Measurements from ENCODE around the gene TNFRSF1B. TPM values are rescaled to one million over a fixed set of nuclear protein-coding genes. Genes with fewer than 3 reads are reported as not detected.
A peak's percentile ranks its signal among the peaks of the same experiment; 100 is the strongest.

The TNFRSF1B gene
- total RNA-seq, 4 donors from 2014 or later = 27.4 to 62.1 (median 43.5) TPM

GRCh38 chr1:12184008-12184681 is 17.4 kb downstream of the TNFRSF1B start:
- peak; percentile 46 to 67 for DNase-seq (ENCODE audit: low spot score in 2 of 2)
- Histone ChIP-seq H3K9me3 (no peaks in the 10 kb centered on the region), H3K36me3 (no peaks in the 10 kb centered on the region), H3K27me3 (no peaks in the 10 kb centered on the region), H3K27ac (peak overlapping the region; percentile 84 to 97 (median 87)), H3K4me3 (peak overlapping the region in 3 of 4 donors; percentile 11 to 24 (median 20)), H3K4me1 (peaks cover 0 to 97% (median 78%) of the 10 kb centered on the region in 4 donors)
- TF ChIP-seq, protein P1, sequence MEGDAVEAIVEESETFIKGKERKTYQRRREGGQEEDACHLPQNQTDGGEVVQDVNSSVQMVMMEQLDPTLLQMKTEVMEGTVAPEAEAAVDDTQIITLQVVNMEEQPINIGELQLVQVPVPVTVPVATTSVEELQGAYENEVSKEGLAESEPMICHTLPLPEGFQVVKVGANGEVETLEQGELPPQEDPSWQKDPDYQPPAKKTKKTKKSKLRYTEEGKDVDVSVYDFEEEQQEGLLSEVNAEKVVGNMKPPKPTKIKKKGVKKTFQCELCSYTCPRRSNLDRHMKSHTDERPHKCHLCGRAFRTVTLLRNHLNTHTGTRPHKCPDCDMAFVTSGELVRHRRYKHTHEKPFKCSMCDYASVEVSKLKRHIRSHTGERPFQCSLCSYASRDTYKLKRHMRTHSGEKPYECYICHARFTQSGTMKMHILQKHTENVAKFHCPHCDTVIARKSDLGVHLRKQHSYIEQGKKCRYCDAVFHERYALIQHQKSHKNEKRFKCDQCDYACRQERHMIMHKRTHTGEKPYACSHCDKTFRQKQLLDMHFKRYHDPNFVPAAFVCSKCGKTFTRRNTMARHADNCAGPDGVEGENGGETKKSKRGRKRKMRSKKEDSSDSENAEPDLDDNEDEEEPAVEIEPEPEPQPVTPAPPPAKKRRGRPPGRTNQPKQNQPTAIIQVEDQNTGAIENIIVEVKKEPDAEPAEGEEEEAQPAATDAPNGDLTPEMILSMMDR (IDR thresholded peaks at IDR 0.05) = peak; percentile 14 to 43 (median 19)
- TF ChIP-seq EP300 (IDR thresholded peaks at IDR 0.05) = peak; percentile 85 to 89
- peak; percentile 32 to 45 for TF ChIP-seq POLR2A (IDR thresholded peaks at IDR 0.05)
- 4% methylated on average over 9 to 10 of the region's 10 CpGs for WGBS, 2 donors

GRCh38 chr1:12185036-12185917 is 18.5 kb downstream of the TNFRSF1B start:
- 42 to 64% methylated on average over 16 to 19 of the region's 19 CpGs for WGBS, 2 donors
- H3K4me3 ChIP-seq = peak overlapping the region in 3 of 4 donors; percentile 11 to 24 (median 20)

GRCh38 chr1:12185918-12186678 is 19.3 kb downstream of the TNFRSF1B start:
- H3K9me3 ChIP-seq = no peaks in the 10 kb centered on the region
- no peak for TF ChIP-seq EP300 (IDR thresholded peaks at IDR 0.05)
- TF ChIP-seq, protein P1 (IDR thresholded peaks at IDR 0.05) = no peak
- no peak for TF ChIP-seq POLR2A (IDR thresholded peaks at IDR 0.05)
- H3K27me3 ChIP-seq = no peaks in the 10 kb centered on the region
- DNase-seq (ENCODE audit: low spot score in 2 of 2) = no peak
- H3K4me3 ChIP-seq = peak overlapping the region in 1 of 4 donors; percentile 24
- peaks cover 0 to 86% (median 61%) of the 10 kb centered on the region in 4 donors for H3K4me1 ChIP-seq
- peak overlapping the region; percentile 84 to 97 (median 87) for H3K27ac ChIP-seq
- peaks cover 0 to 7% (median 0%) of the 10 kb centered on the region in 3 donors for H3K36me3 ChIP-seq
- WGBS, 2 donors = 52 to 64% methylated on average over 11 of the region's 13 CpGs

More at GRCh38 chr1:12185036-12185917, 18.5 kb downstream of the TNFRSF1B start:
- no peaks in the 10 kb centered on the region for H3K36me3 ChIP-seq
- no peaks in the 10 kb centered on the region for H3K9me3 ChIP-seq
- DNase-seq (ENCODE audit: low spot score in 2 of 2) = no peak
- TF ChIP-seq, protein P1 (IDR thresholded peaks at IDR 0.05) = no peak
- TF ChIP-seq EP300 (IDR thresholded peaks at IDR 0.05) (no peak), POLR2A (IDR thresholded peaks at IDR 0.05) (no peak)
- H3K27me3 ChIP-seq = no peaks in the 10 kb centered on the region
- peaks cover 0 to 95% (median 69%) of the 10 kb centered on the region in 4 donors for H3K4me1 ChIP-seq
- H3K27ac ChIP-seq = peak overlapping the region; percentile 84 to 97 (median 87)

GRCh38 chr1:12186679-12186985 is 19.8 kb downstream of the TNFRSF1B start:
- H3K27me3 ChIP-seq = no peaks in the 10 kb centered on the region
- WGBS, 2 donors = 61 to 73% methylated on average over 3 to 4 of the region's 4 CpGs
- peaks cover 0 to 85% (median 59%) of the 10 kb centered on the region in 4 donors for H3K4me1 ChIP-seq
- peak overlapping the region; percentile 84 to 97 (median 87) for H3K27ac ChIP-seq
- no peaks in the 10 kb centered on the region for H3K9me3 ChIP-seq
- TF ChIP-seq POLR2A (IDR thresholded peaks at IDR 0.05) (no peak), EP300 (IDR thresholded peaks at IDR 0.05) (no peak)
- H3K4me3 ChIP-seq = no peak overlapping the region
- H3K36me3 ChIP-seq = peaks cover 0 to 12% (median 5%) of the 10 kb centered on the region in 3 donors
- no peak for DNase-seq (ENCODE audit: low spot score in 2 of 2)

- Histone ChIP-seq H3K4me3 (no peak overlapping the region), H3K9me3 (no peaks in the 10 kb centered on the region), H3K4me1 (peaks cover 0 to 71% (median 48%) of the 10 kb centered on the region in 4 donors), H3K27ac (peak overlapping the region; percentile 15 to 97 (median 87)), H3K36me3 (peaks cover 0 to 27% (median 14%) of the 10 kb centered on the region in 3 donors), H3K27me3 (no peaks in the 10 kb centered on the region)
- WGBS, 2 donors = 32 to 37% methylated on average over 3 of the region's 3 CpGs
- TF ChIP-seq EP300 (IDR thresholded peaks at IDR 0.05) = no peak
- TF ChIP-seq POLR2A (IDR thresholded peaks at IDR 0.05) = no peak
- TF ChIP-seq, protein P1 (IDR thresholded peaks at IDR 0.05) = no peak
- DNase-seq (ENCODE audit: low spot score in 2 of 2) = no peak
Observed at GRCh38 chr1:12188115-12188514, 21.3 kb downstream of the TNFRSF1B start.

Data from tibial nerve (tissue), 4 donors.